NCI-H2081 treated with DMSO at 0.1 percent for 48 hours (cell line): ENCODE data around the gene RASA4B.

Experiments
- DNase-seq: peaks from one replicate; lab custom pipeline; 2025; lab: John Stamatoyannopoulos, UW

Gene RASA4B

DNA sequence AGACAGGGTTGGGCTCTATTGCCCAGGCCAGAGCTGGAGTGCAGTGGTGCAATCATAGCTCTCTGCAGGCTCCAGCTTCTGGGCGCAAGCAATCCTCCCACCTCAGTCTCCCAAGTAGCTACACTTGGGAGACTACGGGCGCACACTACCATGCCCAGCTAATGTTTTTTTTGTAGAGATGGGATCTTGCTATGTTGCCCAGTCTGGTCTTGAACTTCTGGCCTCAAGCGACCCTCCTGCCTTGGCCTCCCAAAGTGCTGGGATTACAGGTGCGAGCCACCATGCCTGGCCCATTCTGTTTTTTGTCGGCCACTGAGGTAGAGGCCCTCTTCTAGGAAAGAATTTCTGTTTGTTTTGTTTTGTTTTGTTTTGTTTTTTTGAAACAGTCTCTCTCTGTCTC is 65.1 kb downstream of the RASA4B start:
- DNase-seq = no peak

DNA sequence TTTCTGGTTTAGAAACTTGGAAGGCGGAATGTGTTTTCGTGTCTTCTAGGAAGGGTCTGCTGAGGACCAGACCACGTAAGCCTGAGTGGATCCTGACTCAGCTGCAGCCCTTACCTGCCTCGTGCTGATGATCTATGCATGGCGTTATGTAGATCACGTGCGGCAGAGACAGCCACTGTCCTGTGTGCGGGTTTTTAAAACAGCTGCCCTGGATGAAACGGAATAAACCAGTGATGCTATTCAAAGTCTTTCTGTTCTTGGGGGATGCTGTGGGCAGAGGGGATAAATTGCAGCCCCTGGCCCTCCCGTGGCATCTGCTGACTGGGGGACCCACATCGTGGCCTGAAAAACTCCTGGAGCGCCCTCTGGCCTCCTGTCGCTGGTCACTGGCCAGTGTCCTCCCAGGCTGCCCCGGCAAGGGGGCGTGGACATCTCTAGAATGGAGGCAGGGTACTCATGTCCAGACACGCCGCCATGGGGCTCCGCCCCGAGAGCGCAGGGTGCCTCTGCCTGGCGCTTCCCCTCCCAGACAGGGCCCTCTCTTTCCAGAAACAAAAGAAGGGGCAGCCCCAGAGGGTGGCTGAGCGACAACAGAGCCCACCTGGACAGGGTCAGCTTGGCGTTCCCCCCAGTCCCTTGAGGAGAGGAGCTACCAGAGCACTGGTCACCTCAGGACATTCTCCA is 66.1 kb downstream of the RASA4B start:
- no peak for DNase-seq

DNA sequence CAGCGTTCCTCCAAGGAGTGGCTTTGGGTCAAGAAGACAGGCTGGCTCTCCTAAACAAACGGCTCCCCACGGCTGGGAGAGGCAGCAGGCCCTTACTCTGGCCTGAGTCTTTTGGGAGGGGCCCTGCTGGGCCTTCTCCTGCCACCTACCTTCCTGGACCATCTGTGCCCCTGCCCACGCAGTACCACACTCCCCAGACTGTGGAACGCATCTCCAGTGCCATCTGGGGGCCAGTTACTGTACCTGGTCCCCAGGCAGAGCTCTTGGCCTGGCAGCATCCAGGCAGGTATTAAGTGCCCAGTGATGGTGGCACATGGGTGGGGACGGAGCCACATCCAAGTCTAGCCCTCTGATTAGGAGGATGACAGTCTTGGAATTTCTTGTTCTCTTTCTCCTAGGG is 67.3 kb downstream of the RASA4B start:
- DNase-seq = no peak

DNA sequence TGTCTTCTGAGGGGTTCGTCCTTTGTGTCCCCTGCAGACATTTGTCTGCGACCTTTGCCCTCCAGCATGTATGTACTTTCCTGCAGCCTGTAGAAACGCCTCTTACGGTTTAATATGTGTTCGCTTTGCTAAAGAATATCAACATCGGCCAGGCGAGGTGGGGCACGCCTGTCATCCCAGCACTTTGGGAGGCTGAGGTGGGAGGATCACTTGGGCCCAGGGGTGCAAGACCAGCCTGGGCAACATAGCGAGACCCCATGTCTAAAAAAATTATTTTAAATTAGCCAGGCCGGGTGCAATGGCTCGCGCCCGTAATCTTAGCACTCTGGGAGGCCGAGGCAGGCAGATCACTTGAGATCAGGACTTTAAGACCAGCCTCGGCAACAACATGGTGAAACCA is 68.4 kb downstream of the RASA4B start:
- no peak for DNase-seq

DNA sequence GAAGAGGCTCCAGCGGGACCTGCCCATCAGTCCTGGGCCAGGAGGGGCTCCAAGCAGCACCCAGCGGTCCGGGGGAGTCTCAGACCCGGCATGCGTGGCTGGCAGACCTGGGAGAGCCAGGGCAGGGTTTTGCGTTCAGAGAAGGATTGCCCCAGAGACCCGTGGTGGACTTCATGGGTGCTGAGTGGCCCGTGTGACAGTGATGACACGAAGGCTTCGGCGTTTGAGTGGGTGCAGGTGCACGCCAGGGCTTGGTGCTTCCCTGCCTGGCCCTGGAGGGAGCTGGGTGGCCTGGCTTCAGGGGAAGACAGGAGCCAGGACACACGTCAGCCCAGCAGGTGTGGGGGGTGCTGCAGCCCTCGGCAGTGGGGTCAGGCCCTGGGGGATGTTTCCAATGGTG is 70.3 kb downstream of the RASA4B start:
- no peak for DNase-seq

DNA sequence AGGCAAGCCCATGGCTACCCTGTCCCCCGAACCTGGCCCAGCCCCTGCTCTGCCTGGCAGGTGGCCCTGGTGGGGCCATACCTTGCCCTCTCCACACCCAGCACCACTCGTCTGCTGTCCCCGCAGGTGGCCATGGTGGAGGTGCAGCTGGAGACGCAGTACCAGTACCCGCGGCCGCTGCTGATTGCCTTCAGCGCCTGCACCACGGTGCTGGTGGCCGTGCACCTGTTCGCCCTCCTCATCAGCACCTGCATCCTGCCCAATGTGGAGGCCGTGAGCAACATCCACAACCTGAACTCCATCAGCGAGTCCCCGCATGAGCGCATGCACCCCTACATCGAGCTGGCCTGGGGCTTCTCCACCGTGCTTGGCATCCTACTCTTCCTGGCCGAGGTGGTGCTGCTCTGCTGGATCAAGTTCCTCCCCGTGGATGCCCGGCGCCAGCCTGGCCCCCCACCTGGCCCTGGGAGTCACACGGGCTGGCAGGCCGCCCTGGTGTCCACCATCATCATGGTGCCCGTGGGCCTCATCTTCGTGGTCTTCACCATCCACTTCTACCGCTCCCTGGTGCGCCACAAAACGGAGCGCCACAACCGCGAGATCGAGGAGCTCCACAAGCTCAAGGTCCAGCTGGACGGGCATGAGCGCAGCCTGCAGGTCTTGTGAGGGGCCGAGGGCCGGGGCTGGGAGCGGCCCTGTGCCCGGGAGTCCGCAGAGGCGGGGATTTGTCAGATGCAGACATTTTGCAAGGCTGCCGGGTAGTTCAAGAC is 71.0 kb downstream of the RASA4B start:
- DNase-seq = no peak

DNA sequence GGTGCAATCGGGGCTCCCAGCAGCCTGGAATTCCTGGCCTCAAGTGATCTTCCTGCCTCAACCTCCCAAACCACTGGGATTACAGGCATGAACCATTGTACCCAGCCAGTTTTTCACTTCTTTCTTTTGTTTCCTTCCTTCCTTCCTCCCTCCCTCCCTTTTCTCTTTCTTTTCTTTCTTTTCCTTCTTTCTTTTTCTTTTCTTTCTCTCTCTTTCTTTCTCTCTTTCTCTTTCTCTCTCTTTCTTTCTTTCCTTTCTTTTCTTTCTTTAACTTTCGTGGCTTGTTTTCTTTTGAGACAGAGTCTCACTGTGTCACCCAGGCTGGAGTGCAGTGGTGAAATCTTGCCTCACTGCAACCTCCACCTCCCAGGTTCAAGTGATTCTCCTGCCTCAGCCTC is 71.9 kb downstream of the RASA4B start:
- DNase-seq = no peak

DNA sequence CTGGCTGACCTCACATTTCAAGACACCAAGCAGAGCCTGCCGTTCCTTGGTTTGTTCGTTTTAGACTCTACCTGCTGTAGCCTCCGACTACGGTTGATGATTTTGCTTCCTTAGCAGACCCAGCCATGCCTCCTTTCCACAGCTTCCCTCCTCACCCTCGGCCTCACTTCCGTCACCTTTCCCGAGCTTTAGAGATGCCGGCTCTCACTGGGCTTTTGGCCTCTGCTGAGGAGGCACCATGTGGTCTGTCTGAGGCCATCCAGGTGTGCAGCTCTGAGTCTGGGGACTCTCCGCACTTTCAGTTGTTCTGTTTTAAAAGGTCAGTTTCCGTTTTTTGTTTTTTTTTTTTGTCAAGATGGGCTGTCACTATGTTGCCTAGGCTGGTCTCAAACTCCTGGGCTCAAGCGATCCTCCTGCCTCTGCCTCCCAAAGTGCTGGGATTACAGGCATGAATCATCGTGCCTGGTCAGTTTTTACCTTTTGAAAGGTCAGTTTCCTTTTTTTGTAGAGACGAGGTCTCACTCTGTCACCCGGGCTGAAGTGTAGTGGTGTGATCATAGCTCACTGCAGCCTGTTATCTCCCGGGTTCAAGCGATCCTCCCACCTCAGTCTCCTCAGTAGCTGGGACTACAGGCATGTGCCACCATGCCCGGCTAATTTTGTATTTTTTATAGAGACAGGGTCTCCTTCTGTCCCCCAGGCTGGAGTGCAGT is 72.5 kb downstream of the RASA4B start:
- no peak for DNase-seq

DNA sequence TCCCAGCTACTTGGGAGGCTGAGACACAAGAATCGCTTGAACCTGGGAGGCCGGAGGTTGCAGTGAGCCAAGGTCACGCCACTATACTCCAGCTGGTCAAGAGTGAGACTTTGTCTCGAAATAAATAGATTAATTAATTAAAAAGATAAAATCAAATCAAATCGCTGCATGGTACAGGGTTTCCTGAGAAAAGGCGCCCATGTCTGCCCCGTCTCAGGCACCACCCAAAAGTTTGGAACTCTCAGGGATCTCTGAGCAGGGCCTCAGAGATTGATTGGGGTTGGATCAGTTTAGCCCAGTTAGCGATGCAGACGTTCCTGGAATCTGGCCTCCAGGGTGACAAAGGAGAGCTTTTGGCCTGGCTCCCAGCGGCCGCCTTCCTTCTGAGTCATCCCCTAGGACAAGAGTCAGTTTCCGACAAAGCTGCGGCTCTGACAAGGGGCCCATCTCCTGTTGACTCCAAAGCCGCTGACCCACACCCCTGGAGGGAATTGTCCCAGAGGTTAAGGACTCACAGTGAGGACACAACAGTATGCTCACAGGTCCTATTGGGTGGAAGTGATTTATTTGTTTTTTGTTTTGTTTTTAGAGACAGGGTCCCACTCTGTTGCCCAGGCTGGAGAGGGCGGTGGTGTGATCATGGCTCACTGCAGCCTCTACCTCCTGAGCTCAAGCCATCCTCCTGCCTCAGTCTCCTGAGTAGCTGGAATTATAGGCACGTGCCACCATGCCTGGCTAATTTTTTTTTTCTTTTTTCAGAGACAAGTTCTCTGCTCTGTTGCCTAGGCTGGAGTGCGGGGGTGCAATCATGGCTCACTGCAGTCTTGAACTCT is 77.4 kb downstream of the RASA4B start:
- no peak for DNase-seq

DNA sequence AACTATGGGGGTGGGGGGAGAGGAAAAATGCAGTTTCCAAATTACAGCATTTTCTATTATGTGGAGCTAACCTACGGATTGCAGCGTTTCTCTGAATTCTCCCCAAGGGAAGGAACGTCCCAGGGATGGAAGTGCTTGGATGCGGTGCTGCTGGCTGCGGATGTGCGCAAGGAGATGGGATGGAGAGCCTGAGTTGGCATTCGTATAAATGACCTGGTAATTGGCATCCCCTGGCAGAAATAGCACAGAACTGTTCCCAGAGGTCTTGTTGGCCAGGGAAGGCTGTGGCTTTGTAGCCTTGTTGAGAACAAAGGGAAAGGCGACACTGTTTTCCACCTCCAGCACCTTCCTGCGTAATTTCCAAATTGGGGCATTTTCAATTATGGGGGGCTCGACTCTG is 81.5 kb downstream of the RASA4B start:
- no peak for DNase-seq

DNA sequence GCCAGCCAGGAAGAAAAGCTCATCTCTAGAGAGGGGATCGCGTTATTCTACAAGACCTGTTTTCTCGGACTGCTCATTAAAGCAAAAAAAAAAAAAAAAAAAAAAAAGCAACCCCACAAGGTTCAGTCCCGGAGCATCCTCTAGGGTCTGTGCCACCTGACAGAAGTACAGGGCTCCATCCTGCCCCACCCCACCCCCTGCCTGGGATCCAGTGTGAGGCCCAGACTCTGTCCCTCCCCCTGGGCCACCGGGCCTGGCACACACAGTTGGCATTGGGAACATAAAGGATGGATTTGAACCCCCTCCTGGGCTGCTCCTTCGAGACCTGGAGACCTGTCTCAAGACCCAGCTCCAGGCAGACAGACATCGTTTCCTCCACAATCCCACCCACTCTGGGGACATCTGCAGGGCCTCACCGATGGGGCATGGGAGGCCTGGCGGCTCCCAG is 83.5 kb downstream of the RASA4B start:
- DNase-seq = no peak

DNA sequence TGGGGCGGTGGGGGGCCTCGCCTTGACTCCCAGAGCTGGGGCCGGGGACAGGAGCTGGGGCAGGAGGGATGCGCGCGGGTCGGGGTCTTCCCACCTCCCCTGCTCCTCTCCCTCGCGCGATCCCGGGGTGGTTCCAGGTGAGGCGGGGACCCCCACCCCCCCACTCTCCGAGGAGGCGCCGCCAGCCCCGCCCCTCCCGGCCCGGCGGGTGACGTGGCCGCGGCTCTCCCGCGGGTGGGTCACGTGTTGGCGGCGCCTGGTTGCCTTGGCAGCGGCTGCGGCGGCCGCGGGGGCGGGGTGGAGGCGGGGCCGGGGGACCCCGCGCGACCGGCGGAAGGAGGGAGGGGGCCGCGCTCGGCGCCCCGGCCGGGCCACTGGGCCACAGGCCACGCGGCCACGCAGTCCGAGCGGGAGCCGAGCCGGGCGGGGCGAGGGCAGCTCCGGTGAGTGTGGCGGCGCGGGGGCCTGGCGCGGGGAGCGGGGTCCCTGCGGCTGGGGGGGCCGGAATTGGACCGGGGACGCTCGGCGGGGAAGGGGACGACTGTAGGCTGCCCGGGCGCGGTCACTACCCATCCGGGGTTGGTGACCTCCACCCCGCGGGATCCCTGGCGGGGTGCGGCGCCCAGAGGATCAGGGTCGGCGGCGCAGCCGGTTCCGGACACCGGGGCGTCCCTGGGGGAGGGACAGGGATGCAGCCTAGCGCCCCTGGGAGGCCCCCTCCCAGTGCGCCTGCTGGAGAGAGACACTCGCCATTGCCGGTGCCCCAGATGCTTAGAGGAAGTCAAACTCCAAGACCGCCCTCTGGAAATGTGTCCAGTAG is 84.1 kb downstream of the RASA4B start, which contains the start of gene ORAI2:
ORAI2 (plus strand) TSS at position 357 of the 820 bp plus-strand sequence. CDS start 5,382 bp downstream, outside the sequence.
- no peak for DNase-seq
